ENCODE data around the gene CHDH. TPM values are rescaled to one million over a fixed set of nuclear protein-coding genes. Genes with fewer than 3 reads are reported as not detected.

Gene CHDH
- polyA plus RNA-seq, 1 donor (not counting 4 experiments of a cell fraction or from before 2014, with no cell fraction given) = not detected

DNA sequence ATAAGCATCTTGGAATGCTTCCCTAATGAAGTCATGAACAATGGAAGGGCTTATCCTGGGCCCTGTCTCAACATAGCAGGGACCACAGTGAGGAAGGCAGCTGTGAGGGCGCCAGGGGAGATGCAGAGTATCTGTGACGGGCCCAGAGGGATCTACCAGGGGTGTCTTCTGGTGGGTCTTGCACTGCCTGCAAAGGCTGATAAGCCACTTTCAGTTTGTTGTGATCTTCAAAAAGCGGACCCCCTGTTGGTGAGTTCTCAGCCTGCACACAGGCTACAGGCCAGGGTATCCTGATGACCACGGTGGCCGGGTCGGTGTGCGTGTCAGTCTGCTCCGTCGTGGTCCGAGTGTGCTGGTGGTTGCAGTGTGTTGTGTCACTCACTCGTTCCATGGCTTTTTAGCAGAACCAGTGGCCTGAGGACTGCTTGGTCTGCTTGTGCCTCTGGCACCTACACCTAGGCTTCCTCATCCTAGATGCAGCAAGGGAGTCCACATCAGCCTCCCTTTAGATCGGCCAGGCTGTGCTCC lies 46.8 kb downstream of the CHDH start:
- Histone ChIP-seq H3K79me2 (ENCODE audit: control insufficient read depth, insufficient read depth, low read length) (no peaks in the 10 kb centered on the region), H3K4me2 (ENCODE audit: control insufficient read depth, extremely low read depth, insufficient read depth, low read depth, low read length) (no peak overlapping the region), H2AFZ (ENCODE audit: control insufficient read depth, low read length) (no peak overlapping the region), H3K4me1 (ENCODE audit: control insufficient read depth, extremely low read depth, insufficient read depth, low read length) (peaks cover 13% of the 10 kb centered on the region), H3K4me3 (ENCODE audit: control insufficient read depth in 2 of 3, extremely low read depth in 1 of 3, insufficient read depth in 2 of 3, low read depth in 1 of 3, low read length in 3 of 3) (no peak overlapping the region), H3K27ac (ENCODE audit: control insufficient read depth, insufficient read depth, low read length) (no peak overlapping the region), H3K9me3 (ENCODE audit: control insufficient read depth, low read depth, low read length) (no peaks in the 10 kb centered on the region), H3K36me3 (ENCODE audit: control insufficient read depth in 2 of 2, extremely low read depth in 1 of 2, insufficient read depth in 2 of 2, low read length in 2 of 2) (no peaks in the 10 kb centered on the region), H4K20me1 (ENCODE audit: control insufficient read depth, extremely low read depth, insufficient read depth, low read length) (no peaks in the 10 kb centered on the region), H3K9me1 (ENCODE audit: control insufficient read depth, extremely low read depth, insufficient read depth, low read length) (peaks cover 2% of the 10 kb centered on the region), H3K27me3 (ENCODE audit: control insufficient read depth, extremely low read depth, insufficient read depth, low read length) (no peaks in the 10 kb centered on the region), H3K9ac (ENCODE audit: control insufficient read depth, extremely low read depth, insufficient read depth, low read length) (no peak overlapping the region)
- dilution Hi-C loops (cut with MboI; ENCODE audit: extremely low pct_ligation_motif_present, low sequenced_read_pairs) = no loop called here
- TF ChIP-seq EZH2 (IDR thresholded peaks at IDR 0.05; ENCODE audit: low read length) = no peak
- TF ChIP-seq, protein P1, sequence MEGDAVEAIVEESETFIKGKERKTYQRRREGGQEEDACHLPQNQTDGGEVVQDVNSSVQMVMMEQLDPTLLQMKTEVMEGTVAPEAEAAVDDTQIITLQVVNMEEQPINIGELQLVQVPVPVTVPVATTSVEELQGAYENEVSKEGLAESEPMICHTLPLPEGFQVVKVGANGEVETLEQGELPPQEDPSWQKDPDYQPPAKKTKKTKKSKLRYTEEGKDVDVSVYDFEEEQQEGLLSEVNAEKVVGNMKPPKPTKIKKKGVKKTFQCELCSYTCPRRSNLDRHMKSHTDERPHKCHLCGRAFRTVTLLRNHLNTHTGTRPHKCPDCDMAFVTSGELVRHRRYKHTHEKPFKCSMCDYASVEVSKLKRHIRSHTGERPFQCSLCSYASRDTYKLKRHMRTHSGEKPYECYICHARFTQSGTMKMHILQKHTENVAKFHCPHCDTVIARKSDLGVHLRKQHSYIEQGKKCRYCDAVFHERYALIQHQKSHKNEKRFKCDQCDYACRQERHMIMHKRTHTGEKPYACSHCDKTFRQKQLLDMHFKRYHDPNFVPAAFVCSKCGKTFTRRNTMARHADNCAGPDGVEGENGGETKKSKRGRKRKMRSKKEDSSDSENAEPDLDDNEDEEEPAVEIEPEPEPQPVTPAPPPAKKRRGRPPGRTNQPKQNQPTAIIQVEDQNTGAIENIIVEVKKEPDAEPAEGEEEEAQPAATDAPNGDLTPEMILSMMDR (optimal IDR thresholded peaks at IDR 0.05 in 1 of 3, IDR thresholded peaks at IDR 0.05 in 1 of 3, conservative IDR thresholded peaks at IDR 0.05 in 1 of 3; ENCODE audit: extremely low read depth in 1 of 3, insufficient read depth in 2 of 3, low read length in 3 of 3) = no peak
- DNase-seq (ENCODE audit: low read depth, low spot score) (no peak), FAIRE-seq (no peak)

DNA sequence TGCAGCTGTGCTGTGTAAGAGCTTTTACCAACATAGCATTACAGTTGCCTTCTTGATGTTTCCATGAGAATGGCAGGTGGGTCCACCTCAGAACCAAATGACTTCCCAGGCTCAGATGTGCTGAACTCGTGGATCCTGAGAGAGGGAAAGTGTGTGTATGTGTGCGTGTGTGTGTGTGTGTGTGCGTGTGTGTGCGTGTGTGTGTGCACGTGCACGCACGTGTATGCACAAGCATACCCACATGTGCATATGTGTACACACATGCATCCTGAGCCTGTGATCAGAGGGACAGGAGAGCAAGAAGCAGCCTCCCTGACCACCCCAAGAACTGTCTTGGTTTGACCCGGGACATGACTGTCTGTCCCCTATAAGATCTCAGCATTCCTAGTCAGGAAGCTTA lies 48.1 kb downstream of the CHDH start:
- no peak overlapping the region for H3K27ac ChIP-seq (ENCODE audit: control insufficient read depth, insufficient read depth, low read length)
- no peaks in the 10 kb centered on the region for H3K36me3 ChIP-seq (ENCODE audit: control insufficient read depth in 2 of 2, extremely low read depth in 1 of 2, insufficient read depth in 2 of 2, low read length in 2 of 2)
- no peak overlapping the region for H2AFZ ChIP-seq (ENCODE audit: control insufficient read depth, low read length)
- peaks cover 15% of the 10 kb centered on the region for H3K4me1 ChIP-seq (ENCODE audit: control insufficient read depth, extremely low read depth, insufficient read depth, low read length)
- no peaks in the 10 kb centered on the region for H3K79me2 ChIP-seq (ENCODE audit: control insufficient read depth, insufficient read depth, low read length)
- H3K9me1 ChIP-seq (ENCODE audit: control insufficient read depth, extremely low read depth, insufficient read depth, low read length) = peaks cover 2% of the 10 kb centered on the region
- H3K4me2 ChIP-seq (ENCODE audit: control insufficient read depth, extremely low read depth, insufficient read depth, low read depth, low read length) = no peak overlapping the region
- no peaks in the 10 kb centered on the region for H3K9me3 ChIP-seq (ENCODE audit: control insufficient read depth, low read depth, low read length)
- no peaks in the 10 kb centered on the region for H3K27me3 ChIP-seq (ENCODE audit: control insufficient read depth, extremely low read depth, insufficient read depth, low read length)
- dilution Hi-C loops (cut with MboI; ENCODE audit: extremely low pct_ligation_motif_present, low sequenced_read_pairs) = no loop called here
- no peak overlapping the region for H3K9ac ChIP-seq (ENCODE audit: control insufficient read depth, extremely low read depth, insufficient read depth, low read length)
- H4K20me1 ChIP-seq (ENCODE audit: control insufficient read depth, extremely low read depth, insufficient read depth, low read length) = no peaks in the 10 kb centered on the region
- DNase-seq (ENCODE audit: low read depth, low spot score) (no peak), FAIRE-seq (no peak)
- no peak overlapping the region for H3K4me3 ChIP-seq (ENCODE audit: control insufficient read depth in 2 of 3, extremely low read depth in 1 of 3, insufficient read depth in 2 of 3, low read depth in 1 of 3, low read length in 3 of 3)
- TF ChIP-seq, protein P1 (optimal IDR thresholded peaks at IDR 0.05 in 1 of 3, IDR thresholded peaks at IDR 0.05 in 1 of 3, conservative IDR thresholded peaks at IDR 0.05 in 1 of 3; ENCODE audit: extremely low read depth in 1 of 3, insufficient read depth in 2 of 3, low read length in 3 of 3) = no peak
- no peak for TF ChIP-seq EZH2 (IDR thresholded peaks at IDR 0.05; ENCODE audit: low read length)

All from keratinocyte (primary cell).